Measurements from ENCODE around the gene CAV3.

- TF ChIP-seq ZNF335 (tag by site-specific recombination; conservative IDR thresholded peaks at IDR 0.05): no peak
- TF ChIP-seq KLF10 (tag by site-specific recombination; IDR thresholded peaks at IDR 0.05): no peak
- no peak for TF ChIP-seq ZEB2 (tag by site-specific recombination; IDR thresholded peaks at IDR 0.05)
These were observed 24.2 kb downstream of the CAV3 start for GRCh38 chr3:8757551-8758518.
